HepG2 (cell line): ENCODE data around the gene ANKS1B. TPM values are rescaled to one million over a fixed set of nuclear protein-coding genes. Genes with fewer than 3 reads are reported as not detected.
A peak's percentile ranks its signal among the peaks of the same experiment; 100 is the strongest.

Source experiments
- ATAC-seq: fragments of 200-7000 bp; cut with Tn5 transposase; 3 replicates; pipeline ENCODE4 v1.9.1; 2020; ENCODE audit warnings: mild to moderate bottlenecking, moderate library complexity
- BruUV-seq: library from RNA; stranded (reverse); fragments of 400-500 nt; replicated peaks from 2 replicates; lab custom pipeline; 2021; lab: Mats Ljungman, UMichigan
- CTCF ChIA-PET: fragments of 300-600 bp; formaldehyde crosslinking; extraction: SDS; loops from one replicate; lab custom pipeline; 2021; ENCODE audit warnings: low total read pairs, inconsistent platforms, low intra/inter-chr PET ratio; lab: Yijun Ruan, JAX
- POLR2A ChIA-PET: fragments of 350-600 bp; sonication (Branson Sonifier 250); formaldehyde crosslinking; loops from one replicate; lab custom pipeline; 2020; ENCODE audit warnings: antibody characterized with exemption, inconsistent platforms; lab: Yijun Ruan, JAX
- DNase-seq: peaks from one replicate; pipeline ENCODE4 v3.0.0-alpha.2; 2015; ENCODE audit warnings: low spot score
- FAIRE-seq: peaks from 3 replicates; lab custom pipeline; 2011; peaks lifted over from hg19 to GRCh38; lab: Jason Lieb, UNC
- H2AFZ ChIP-seq: one replicate; pipeline ENCODE4 v1.6.1; 2011; ENCODE audit warnings: low read length, inconsistent platforms
- H3K27ac ChIP-seq: fragments of 300-600 bp; 3 replicates; pipeline ENCODE4 v1.8.0; 2011; ENCODE audit warnings: mixed run types, mild to moderate bottlenecking, mixed read lengths, low read length, inconsistent platforms; ENCODE audit not compliant: insufficient read depth; ENCODE audit errors: extremely low read length
- H3K27me3 ChIP-seq, 2 experiments: fragments of 200-600 bp in 1 of 2; 2 replicates in 1 of 2; 3 replicates in 1 of 2; pipeline versions ENCODE4 v1.6.0 to v1.8.0; 2011; ENCODE audit warnings: low read length in 2 of 2, mild to moderate bottlenecking in 2 of 2, moderate library complexity in 2 of 2, inconsistent platforms in 1 of 2; ENCODE audit not compliant: insufficient read depth in 2 of 2, control insufficient read depth in 1 of 2
- H3K36me3 ChIP-seq, 2 experiments: fragments of 200-600 bp in 1 of 2; replicated peaks in 1 of 2; 2 replicates in 1 of 2; 3 replicates in 1 of 2; pipeline versions ENCODE4 v1.5.1 to v1.8.0; 2011; ENCODE audit warnings: low read length in 2 of 2, inconsistent platforms in 1 of 2; ENCODE audit not compliant: insufficient read depth in 2 of 2, control insufficient read depth in 1 of 2
- H3K4me1 ChIP-seq: 2 replicates; pipeline ENCODE4 v1.5.1; 2012; ENCODE audit warnings: low read length, inconsistent platforms; ENCODE audit not compliant: insufficient read depth
- H3K4me2 ChIP-seq: 2 replicates; pipeline ENCODE4 v1.6.0; 2011; ENCODE audit warnings: low read depth, low read length, inconsistent platforms
- H3K4me3 ChIP-seq, 3 experiments: fragments of 200-600 bp in 1 of 3; sonication (generic), shearing (Covaris generic) in 1 of 3; replicated peaks in 1 of 3; 2 replicates each; pipeline ENCODE4 v1.5.1; 2011 to 2016; ENCODE audit warnings: low read length in 3 of 3, inconsistent platforms in 2 of 3, low read depth in 2 of 3, mild to moderate bottlenecking in 2 of 3, control low read depth in 1 of 3, mixed read lengths in 1 of 3; ENCODE audit not compliant: insufficient read depth in 1 of 3
- H3K79me2 ChIP-seq: one replicate; pipeline ENCODE4 v1.6.1; 2011; ENCODE audit warnings: low read length, inconsistent platforms; ENCODE audit not compliant: insufficient read depth
- H3K9ac ChIP-seq: 2 replicates; pipeline ENCODE4 v1.6.0; 2011; ENCODE audit warnings: mild to moderate bottlenecking, low read depth, low read length, inconsistent platforms; ENCODE audit not compliant: insufficient read depth
- H3K9me3 ChIP-seq: 2 replicates; pipeline ENCODE4 v1.5.1; 2012; ENCODE audit warnings: mild to moderate bottlenecking, low read length
- H4K20me1 ChIP-seq: 2 replicates; pipeline ENCODE4 v1.6.0; 2011; ENCODE audit warnings: inconsistent platforms, mild to moderate bottlenecking, low read length, moderate library complexity; ENCODE audit not compliant: insufficient read depth
- GATAD1 ChIP-seq: IDR thresholded peaks from 2 replicates; pipeline ENCODE4 v1.6.1; 2016; ENCODE audit warnings: missing genetic modification reagents, missing compliant biosample characterization
- GFI1 ChIP-seq: sonication (generic); formaldehyde crosslinking; IDR thresholded peaks from 2 replicates; pipeline ENCODE4 v1.5.0; 2020; ENCODE audit warnings: missing genetic modification reagents, mild to moderate bottlenecking, borderline replicate concordance
- MXI1 ChIP-seq: IDR thresholded peaks from 3 replicates; pipeline ENCODE4 v1.6.1; 2012; ENCODE audit warnings: low read depth, low read length, inconsistent platforms, borderline replicate concordance
- SMYD3 ChIP-seq: sonication (generic); formaldehyde crosslinking; IDR thresholded peaks from 2 replicates; pipeline ENCODE4 v1.8.1; 2023; ENCODE audit warnings: mild to moderate bottlenecking, missing genetic modification reagents
- SNRNP70 ChIP-seq: fragments of 200-400 bp; formaldehyde crosslinking; IDR thresholded peaks from 2 replicates; pipeline ENCODE4 v1.6.1; 2017; ENCODE audit warnings: mild to moderate bottlenecking, low read depth, low read length, moderate library complexity
- TEAD3 ChIP-seq: optimal IDR thresholded peaks from 2 replicates; pipeline ENCODE3; 2016; ENCODE audit warnings: borderline replicate concordance
- TFAP4 ChIP-seq: sonication (generic); IDR thresholded peaks from 2 replicates; pipeline ENCODE4 v1.6.1; 2016; ENCODE audit warnings: low read depth, borderline replicate concordance
- UBTF ChIP-seq: sonication (generic); formaldehyde crosslinking; IDR thresholded peaks from 2 replicates; pipeline ENCODE4 v1.4.0; 2020; ENCODE audit warnings: mild to moderate bottlenecking, missing genetic modification reagents
- ZNF75D ChIP-seq: sonication (generic); formaldehyde crosslinking; IDR thresholded peaks from 2 replicates; pipeline ENCODE4 v1.8.1; 2023; ENCODE audit warnings: missing genetic modification reagents, mild to moderate bottlenecking, borderline replicate concordance
- ZUFSP ChIP-seq: sonication (generic); formaldehyde crosslinking; IDR thresholded peaks from 2 replicates; pipeline ENCODE4 v1.9.0; 2021; ENCODE audit warnings: missing genetic modification reagents, mild to moderate bottlenecking, borderline replicate concordance
- WGBS: methylation state at CpG from one replicate; pipeline ENCODE4 v1.1.6; 2017; ENCODE audit warnings: low lambda C conversion rate; 5-methylcytosine and 5-hydroxymethylcytosine counted together
- in situ Hi-C: cut with HindIII; loops from 2 replicates; pipeline ENCODE4 v1.10.0; 2017; ENCODE audit warnings: low pct_unique_long_range_greater_than_20kb; ENCODE audit not compliant: extremely low pct_ligation_motif_present
- intact Hi-C: fragments of 100-400 bp; cut with micrococcal nuclease; formaldehyde crosslinking; loops from one replicate; pipeline ENCODE4 v1.10.0; 2022; ENCODE audit not compliant: unreplicated experiment
- polyA plus RNA-seq, 8 experiments: library from polyadenylated mRNA; depleted of rRNA in 3 of 8; stranded (reverse) in 7 of 8; unstranded in 1 of 8; fragments of >200 nt; fragmentation: Illumina TruSeq in 4 of 8; extraction: Trizol in 4 of 8; gene quantifications; 2 replicates each; pipeline versions ENCODE4 v1.2.1 to v1.2.3, GENCODE V29; 2011 to 2016; ENCODE audit warnings: low read depth in 4 of 8, missing spikeins in 1 of 8, mixed read lengths in 1 of 8; ENCODE audit not compliant: insufficient read depth in 1 of 8
- total RNA-seq, 5 experiments: library from RNA; depleted of rRNA; stranded (reverse); fragments of >200 nt; fragmentation: Illumina TruSeq; extraction: Trizol; gene quantifications; 2 replicates each; pipeline ENCODE4 v1.2.3, GENCODE V29; 2016; ENCODE audit warnings: low read depth in 1 of 5

The ANKS1B gene
- total and polyA plus RNA-seq, 2 of the 13 experiments (the other 11 are each of a cell fraction or from before 2014, with no cell fraction given), result 0.15 TPM; not detected in 1

- TF ChIP-seq TFAP4, result peak; percentile 96
- TF ChIP-seq ZUFSP (CRISPR knock-in tag), result no peak
- peak; percentile 66 for TF ChIP-seq TEAD3
Observed at GRCh38 chr12:99212275-99212674, 772.5 kb downstream of the ANKS1B start (continued).

GRCh38 chr12:99205111-99205510, 779.6 kb downstream of the ANKS1B start:
- no peak overlapping the region for H3K4me3 ChIP-seq
- H3K27ac ChIP-seq, result no peak overlapping the region
- BruUV-seq, result no TSS peak
- H3K9me3 ChIP-seq, result peaks cover 9% of the 10 kb centered on the region; the same call in 1 of the 2 replicates
- intact Hi-C loops (no loop called here), in situ Hi-C loops (no loop called here)
- H3K36me3 ChIP-seq, result no peaks in the 10 kb centered on the region
- no peak overlapping the region for H2AFZ ChIP-seq
- ATAC-seq (no peak), DNase-seq (no peak), FAIRE-seq (no peak)
- H3K9ac ChIP-seq, result no peak overlapping the region
- WGBS, result 65% methylated on average over 1 of the region's 1 CpG
- POLR2A ChIA-PET, result no interaction called here
- no peaks in the 10 kb centered on the region for H3K79me2 ChIP-seq
- no peaks in the 10 kb centered on the region for H4K20me1 ChIP-seq
- no peak overlapping the region for H3K4me2 ChIP-seq
- TF ChIP-seq SNRNP70, result no peak
- no peak for TF ChIP-seq GFI1 (CRISPR knock-in tag)
- no peak for TF ChIP-seq GATAD1 (CRISPR knock-in tag)
- no peak for TF ChIP-seq MXI1
- TF ChIP-seq SMYD3 (CRISPR knock-in tag), result no peak
- TF ChIP-seq ZNF75D, result no peak
- TF ChIP-seq UBTF (CRISPR knock-in tag), result no peak
- no peaks in the 10 kb centered on the region for H3K4me1 ChIP-seq
- CTCF ChIA-PET, result no interaction called here
- H3K27me3 ChIP-seq, result no peaks in the 10 kb centered on the region
